ENCODE data around the gene APELA. TPM values are rescaled to one million over a fixed set of nuclear protein-coding genes. Genes with fewer than 3 reads are reported as not detected.

APELA gene
- total and polyA plus RNA-seq, 9 donors = 0.10 TPM; not detected in 8

DNA sequence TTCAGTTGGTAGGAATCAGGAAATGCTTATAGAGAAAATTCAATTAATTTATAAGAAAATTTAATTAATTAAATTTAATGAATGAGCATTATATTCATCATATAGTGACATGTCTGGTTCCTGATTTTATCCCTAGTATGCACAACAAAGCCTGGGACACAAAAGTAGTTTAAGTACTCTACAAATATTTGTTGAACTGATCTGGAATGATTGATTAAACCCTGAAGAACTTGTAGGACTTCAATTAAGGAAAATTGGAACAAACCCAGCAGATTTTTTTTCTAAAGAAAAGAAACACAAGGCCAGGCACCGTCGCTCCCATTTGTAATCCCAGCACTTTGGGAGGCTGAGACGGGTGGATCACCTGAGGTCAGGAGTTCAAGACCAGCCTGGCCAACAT, 4.5 kb upstream of the APELA start:
- TF ChIP-seq EP300 (IDR thresholded peaks at IDR 0.05) (no peak), POLR2A (IDR thresholded peaks at IDR 0.05) (no peak)
- TF ChIP-seq, protein P1, sequence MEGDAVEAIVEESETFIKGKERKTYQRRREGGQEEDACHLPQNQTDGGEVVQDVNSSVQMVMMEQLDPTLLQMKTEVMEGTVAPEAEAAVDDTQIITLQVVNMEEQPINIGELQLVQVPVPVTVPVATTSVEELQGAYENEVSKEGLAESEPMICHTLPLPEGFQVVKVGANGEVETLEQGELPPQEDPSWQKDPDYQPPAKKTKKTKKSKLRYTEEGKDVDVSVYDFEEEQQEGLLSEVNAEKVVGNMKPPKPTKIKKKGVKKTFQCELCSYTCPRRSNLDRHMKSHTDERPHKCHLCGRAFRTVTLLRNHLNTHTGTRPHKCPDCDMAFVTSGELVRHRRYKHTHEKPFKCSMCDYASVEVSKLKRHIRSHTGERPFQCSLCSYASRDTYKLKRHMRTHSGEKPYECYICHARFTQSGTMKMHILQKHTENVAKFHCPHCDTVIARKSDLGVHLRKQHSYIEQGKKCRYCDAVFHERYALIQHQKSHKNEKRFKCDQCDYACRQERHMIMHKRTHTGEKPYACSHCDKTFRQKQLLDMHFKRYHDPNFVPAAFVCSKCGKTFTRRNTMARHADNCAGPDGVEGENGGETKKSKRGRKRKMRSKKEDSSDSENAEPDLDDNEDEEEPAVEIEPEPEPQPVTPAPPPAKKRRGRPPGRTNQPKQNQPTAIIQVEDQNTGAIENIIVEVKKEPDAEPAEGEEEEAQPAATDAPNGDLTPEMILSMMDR (IDR thresholded peaks at IDR 0.05) = no peak
- Histone ChIP-seq H3K27ac (no peak overlapping the region), H3K36me3 (no peaks in the 10 kb centered on the region), H3K4me1 (ENCODE audit: insufficient read depth) (no peaks in the 10 kb centered on the region), H3K9me3 (no peaks in the 10 kb centered on the region), H3K27me3 (no peaks in the 10 kb centered on the region), H3K4me3 (no peak overlapping the region)
- DNase-seq = no peak
- WGBS, 3 donors = 55 to 63% (median 57%) methylated on average over 3 of the region's 3 CpGs
- intact Hi-C loops (cut with DNase I) = no loop called here

DNA sequence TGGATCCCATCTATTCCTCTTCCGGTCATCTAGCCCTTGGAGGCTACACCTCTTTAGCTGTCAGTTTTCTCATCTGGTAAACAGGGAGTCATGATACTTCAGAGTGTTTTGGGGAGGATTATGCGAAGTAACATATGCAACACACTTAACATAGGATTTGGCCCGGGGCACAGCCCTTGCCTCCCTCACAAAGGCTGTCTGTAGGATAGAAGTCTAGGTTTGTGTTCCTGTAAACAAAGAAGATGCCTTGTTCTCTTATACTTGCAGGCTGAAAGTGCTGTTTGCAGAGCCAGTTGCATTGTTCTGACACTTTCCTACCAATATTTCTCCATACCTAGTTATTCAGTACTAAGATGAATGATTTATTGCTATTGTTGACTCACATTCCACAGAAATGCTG, 2.2 kb upstream of the APELA start:
- Histone ChIP-seq H3K27ac (no peak overlapping the region), H3K4me3 (no peak overlapping the region), H3K4me1 (ENCODE audit: insufficient read depth) (no peaks in the 10 kb centered on the region), H3K9me3 (no peaks in the 10 kb centered on the region), H3K27me3 (no peaks in the 10 kb centered on the region), H3K36me3 (no peaks in the 10 kb centered on the region)
- TF ChIP-seq POLR2A (IDR thresholded peaks at IDR 0.05) = no peak
- TF ChIP-seq, protein P1 (IDR thresholded peaks at IDR 0.05) = no peak
- TF ChIP-seq EP300 (IDR thresholded peaks at IDR 0.05) = no peak
- intact Hi-C loops (cut with DNase I) = no loop called here
- 72 to 80% (median 79%) methylated on average over 3 of the region's 3 CpGs for WGBS, 3 donors
- DNase-seq = no peak

DNA sequence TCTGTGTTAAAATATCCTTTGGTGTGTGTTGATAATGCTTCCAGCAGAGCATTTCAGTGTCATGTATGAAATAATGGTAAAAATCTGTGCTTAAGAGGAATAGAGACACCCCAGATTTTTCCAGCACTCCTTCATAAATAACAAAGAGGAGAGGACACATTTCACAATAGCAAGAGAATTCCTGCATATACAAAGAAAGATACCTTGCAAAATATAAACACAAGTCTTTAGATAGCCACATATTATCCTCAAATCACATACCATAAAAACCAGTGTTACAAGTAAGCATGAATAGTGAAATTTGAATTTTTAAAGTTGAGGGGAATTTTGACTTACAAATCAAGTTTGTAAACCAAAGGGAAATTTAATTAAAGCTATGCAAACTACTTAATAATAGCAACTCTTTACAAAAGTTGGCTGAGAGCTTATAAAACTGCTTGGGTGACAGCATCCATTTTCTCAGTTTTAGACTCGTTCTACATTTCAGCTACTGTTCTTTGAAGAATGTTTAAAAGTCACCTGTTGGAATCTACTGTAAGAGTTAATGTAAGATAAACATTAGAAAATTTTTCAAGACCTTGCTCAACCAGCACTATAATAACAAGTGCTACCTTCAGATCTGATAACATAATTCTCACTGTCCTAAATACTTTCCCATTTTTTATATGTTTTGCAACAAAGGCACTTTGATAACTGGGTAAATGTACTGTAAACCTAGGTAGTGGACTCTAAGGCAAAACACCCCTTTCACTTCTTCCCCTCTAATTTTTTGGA, 3.7 kb downstream of the APELA start:
- Histone ChIP-seq H3K9me3 (no peaks in the 10 kb centered on the region), H3K36me3 (no peaks in the 10 kb centered on the region), H3K4me1 (ENCODE audit: insufficient read depth) (no peaks in the 10 kb centered on the region), H3K27ac (no peak overlapping the region), H3K4me3 (no peak overlapping the region), H3K27me3 (no peaks in the 10 kb centered on the region)
- WGBS, 3 donors = 24 to 44% (median 42%) methylated on average over 1 of the region's 1 CpG
- intact Hi-C loops (cut with DNase I) = no loop called here
- DNase-seq = no peak
- no peak for TF ChIP-seq EP300 (IDR thresholded peaks at IDR 0.05)
- no peak for TF ChIP-seq POLR2A (IDR thresholded peaks at IDR 0.05)
- TF ChIP-seq, protein P1 (IDR thresholded peaks at IDR 0.05) = no peak

DNA sequence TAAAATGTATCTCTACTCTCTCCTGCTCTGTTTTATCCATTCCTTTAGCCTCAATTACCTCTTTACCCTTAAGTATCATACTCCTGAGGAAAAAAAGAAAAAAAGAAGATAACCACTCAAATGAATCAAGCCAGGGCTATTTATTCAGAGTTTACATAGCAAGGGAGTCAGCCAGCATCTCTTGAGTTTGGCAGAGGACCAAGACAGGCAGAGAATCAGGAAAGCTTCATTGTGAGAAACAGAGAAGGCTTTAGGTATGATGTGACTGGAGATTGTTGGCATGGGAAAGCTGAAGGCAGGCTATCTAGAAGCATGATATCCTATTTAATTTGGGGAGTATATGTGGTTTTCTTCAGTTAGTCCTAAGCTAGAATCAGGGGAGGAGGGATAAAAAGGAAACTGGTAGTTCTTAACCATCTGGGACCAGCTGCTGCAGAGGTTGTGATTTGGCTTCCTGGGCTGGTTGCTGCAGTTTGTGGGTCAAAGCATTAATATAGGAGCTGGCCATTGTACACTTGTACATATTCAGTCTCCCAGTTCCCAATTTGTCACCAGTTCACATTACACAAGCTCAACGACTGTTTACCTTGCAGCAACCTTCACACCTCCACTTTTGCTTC, 11.2 kb downstream of the APELA start:
- TF ChIP-seq, protein P1 (IDR thresholded peaks at IDR 0.05) = no peak
- no peak for TF ChIP-seq EP300 (IDR thresholded peaks at IDR 0.05)
- no peak for TF ChIP-seq POLR2A (IDR thresholded peaks at IDR 0.05)
- no peak for DNase-seq
- Histone ChIP-seq H3K27me3 (no peaks in the 10 kb centered on the region), H3K4me3 (no peak overlapping the region), H3K9me3 (no peaks in the 10 kb centered on the region), H3K27ac (no peak overlapping the region), H3K36me3 (no peaks in the 10 kb centered on the region), H3K4me1 (ENCODE audit: insufficient read depth) (no peaks in the 10 kb centered on the region)
- intact Hi-C loops (cut with DNase I) = no loop called here
- WGBS, 3 donors = 9 to 19% (median 16%) methylated on average over 1 of the region's 1 CpG
